Osteoblast (primary cell): Measurements from ENCODE around the gene POLR2H. TPM values are rescaled to one million over a fixed set of nuclear protein-coding genes. Genes with fewer than 3 reads are reported as not detected.

ENCODE experiments used
- DNase-seq: peaks from one replicate; pipeline ENCODE4 v3.0.0; 2011; ENCODE audit warnings: low spot score, mixed read lengths; ENCODE audit not compliant: insufficient read length; ENCODE audit errors: missing footprints
- H2AFZ ChIP-seq: 2 replicates; pipeline ENCODE4 v1.6.0; 2011; ENCODE audit warnings: mild to moderate bottlenecking, low read length
- H3K27ac ChIP-seq: 2 replicates; pipeline ENCODE4 v1.5.1; 2011; ENCODE audit warnings: mild to moderate bottlenecking, low read depth, low read length, moderate library complexity
- H3K27me3 ChIP-seq: 2 replicates; pipeline ENCODE4 v1.6.0; 2012; ENCODE audit warnings: mild to moderate bottlenecking, control low read depth, inconsistent platforms, low read length, moderate library complexity; ENCODE audit not compliant: insufficient read depth
- H3K36me3 ChIP-seq: 2 replicates; pipeline ENCODE4 v1.5.1; 2011; ENCODE audit warnings: mild to moderate bottlenecking, low read length, control low read depth, moderate library complexity; ENCODE audit not compliant: insufficient read depth
- H3K4me1 ChIP-seq: 2 replicates; pipeline ENCODE4 v1.5.1; 2011; ENCODE audit warnings: mild to moderate bottlenecking, low read length, control low read depth, moderate library complexity; ENCODE audit not compliant: insufficient read depth
- H3K4me2 ChIP-seq: 2 replicates; pipeline ENCODE4 v1.6.0; 2011; ENCODE audit warnings: mild to moderate bottlenecking, low read length; ENCODE audit not compliant: insufficient read depth
- H3K4me3 ChIP-seq: fragments of 200-600 bp; sonication (generic); 3 replicates; pipeline ENCODE4 v1.5.1; 2012; ENCODE audit warnings: mild to moderate bottlenecking, low read length, inconsistent platforms; ENCODE audit not compliant: insufficient read depth
- H3K79me2 ChIP-seq: 2 replicates; pipeline ENCODE4 v1.6.0; 2012; ENCODE audit warnings: mild to moderate bottlenecking, low read length, control low read depth, inconsistent platforms; ENCODE audit not compliant: insufficient read depth
- H3K9me3 ChIP-seq: 2 replicates; pipeline ENCODE4 v1.5.1; 2011; ENCODE audit warnings: low read depth, low read length, control low read depth
- H4K20me1 ChIP-seq: 2 replicates; pipeline ENCODE4 v1.6.0; 2012; ENCODE audit warnings: mild to moderate bottlenecking, low read length, control low read depth; ENCODE audit not compliant: insufficient read depth
- total RNA-seq: library from RNA; depleted of rRNA; stranded (reverse); fragments of >200 nt; gene quantifications from 2 replicates; pipeline ENCODE4 v1.2.3, GENCODE V29; 2012
- TF ChIP-seq, protein P1 (sequence below): IDR thresholded peaks from 2 replicates; pipeline ENCODE4 v1.5.1; 2011; ENCODE audit warnings: mild to moderate bottlenecking, low read depth, low read length, moderate library complexity; ENCODE audit errors: extremely low read depth

Gene POLR2H
- total RNA-seq, 1 donor, result 61.2 TPM

GRCh38 chr3:184361932-184362667 is 590 bp downstream of the POLR2H start:
- H3K4me1 ChIP-seq, result peaks cover 19% of the 10 kb centered on the region
- H4K20me1 ChIP-seq, result peaks cover 7% of the 10 kb centered on the region
- H3K9me3 ChIP-seq, result no peaks in the 10 kb centered on the region
- H2AFZ ChIP-seq, result peak overlapping the region; percentile 88
- H3K79me2 ChIP-seq, result peaks cover 30% of the 10 kb centered on the region
- no peaks in the 10 kb centered on the region for H3K27me3 ChIP-seq
- peak; percentile 94 for DNase-seq
- H3K4me3 ChIP-seq, result peak overlapping the region; percentile 90
- H3K4me2 ChIP-seq, result peak overlapping the region; percentile 94
- peaks cover 20% of the 10 kb centered on the region for H3K36me3 ChIP-seq
- TF ChIP-seq, protein P1, sequence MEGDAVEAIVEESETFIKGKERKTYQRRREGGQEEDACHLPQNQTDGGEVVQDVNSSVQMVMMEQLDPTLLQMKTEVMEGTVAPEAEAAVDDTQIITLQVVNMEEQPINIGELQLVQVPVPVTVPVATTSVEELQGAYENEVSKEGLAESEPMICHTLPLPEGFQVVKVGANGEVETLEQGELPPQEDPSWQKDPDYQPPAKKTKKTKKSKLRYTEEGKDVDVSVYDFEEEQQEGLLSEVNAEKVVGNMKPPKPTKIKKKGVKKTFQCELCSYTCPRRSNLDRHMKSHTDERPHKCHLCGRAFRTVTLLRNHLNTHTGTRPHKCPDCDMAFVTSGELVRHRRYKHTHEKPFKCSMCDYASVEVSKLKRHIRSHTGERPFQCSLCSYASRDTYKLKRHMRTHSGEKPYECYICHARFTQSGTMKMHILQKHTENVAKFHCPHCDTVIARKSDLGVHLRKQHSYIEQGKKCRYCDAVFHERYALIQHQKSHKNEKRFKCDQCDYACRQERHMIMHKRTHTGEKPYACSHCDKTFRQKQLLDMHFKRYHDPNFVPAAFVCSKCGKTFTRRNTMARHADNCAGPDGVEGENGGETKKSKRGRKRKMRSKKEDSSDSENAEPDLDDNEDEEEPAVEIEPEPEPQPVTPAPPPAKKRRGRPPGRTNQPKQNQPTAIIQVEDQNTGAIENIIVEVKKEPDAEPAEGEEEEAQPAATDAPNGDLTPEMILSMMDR, result no peak
- peak overlapping the region; percentile 96 for H3K27ac ChIP-seq

- Histone ChIP-seq H3K27me3 (no peaks in the 10 kb centered on the region), H4K20me1 (peaks cover 9% of the 10 kb centered on the region), H2AFZ (peak overlapping the region; percentile 93), H3K4me3 (peak overlapping the region; percentile 90), H3K79me2 (peaks cover 30% of the 10 kb centered on the region), H3K4me1 (peaks cover 22% of the 10 kb centered on the region), H3K9me3 (no peaks in the 10 kb centered on the region), H3K27ac (peak overlapping the region; percentile 96), H3K4me2 (peak overlapping the region; percentile 94), H3K36me3 (peaks cover 25% of the 10 kb centered on the region)
- peak; percentile 99 for DNase-seq
- TF ChIP-seq, protein P1, result peak; percentile 58
These were observed 1.4 kb downstream of the POLR2H start for GRCh38 chr3:184362668-184363546.

DNA sequence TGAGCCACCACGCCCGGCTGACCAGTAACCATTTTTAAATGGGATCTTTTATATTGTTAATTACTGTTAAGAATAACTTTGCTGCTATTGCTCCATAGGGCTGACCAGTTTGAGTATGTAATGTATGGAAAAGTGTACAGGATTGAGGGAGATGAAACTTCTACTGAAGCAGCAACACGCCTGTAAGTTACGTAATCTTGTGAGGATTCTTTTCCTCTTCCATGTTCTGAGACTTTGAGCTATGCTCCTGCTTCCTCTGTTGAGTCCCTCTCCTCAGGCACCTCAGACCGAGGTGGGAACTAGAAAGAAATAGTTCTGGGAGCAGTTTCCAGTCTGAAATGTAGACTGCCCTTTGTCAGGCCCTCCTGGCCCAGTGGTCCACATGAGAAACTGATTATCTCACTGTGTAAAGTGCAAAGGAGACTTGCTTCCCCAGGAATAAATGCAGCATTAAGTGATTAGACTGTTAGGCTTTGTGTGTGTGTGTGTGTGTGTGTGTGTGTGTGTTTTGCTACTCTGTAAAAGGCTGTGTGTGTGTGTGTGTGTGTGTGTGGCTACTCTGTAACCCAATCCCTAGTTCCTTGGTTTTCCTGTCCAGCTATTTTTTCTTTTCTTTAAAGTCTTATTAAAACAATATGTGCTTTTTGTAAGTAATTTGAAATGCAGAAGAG is 5.2 kb downstream of the POLR2H start:
- H3K9me3 ChIP-seq, result no peaks in the 10 kb centered on the region
- H3K4me1 ChIP-seq, result peaks cover 29% of the 10 kb centered on the region
- peaks cover 25% of the 10 kb centered on the region for H3K79me2 ChIP-seq
- TF ChIP-seq, protein P1, result no peak
- no peak overlapping the region for H2AFZ ChIP-seq
- no peak overlapping the region for H3K4me2 ChIP-seq
- no peak overlapping the region for H3K4me3 ChIP-seq
- peaks cover 23% of the 10 kb centered on the region for H4K20me1 ChIP-seq
- no peak overlapping the region for H3K27ac ChIP-seq
- H3K27me3 ChIP-seq, result no peaks in the 10 kb centered on the region
- H3K36me3 ChIP-seq, result peaks cover 29% of the 10 kb centered on the region
- DNase-seq, result no peak
